Measurements from ENCODE around the gene UBQLN3.

The UBQLN3 gene

GRCh38 chr11:5486421-5486820 lies 23.3 kb downstream of the UBQLN3 start:
- H3K4me1 Mint-ChIP-seq = no peaks in the 10 kb centered on the region
- H3K4me3 Mint-ChIP-seq = no peak overlapping the region
- CTCF ChIA-PET = interaction anchor here (0.9 kb wide), 1 partner anchor 10 kb away, joined by 3 read pairs; no protein-coding TSS in a partner anchor
- no peaks in the 10 kb centered on the region for H3K9me3 Mint-ChIP-seq
- no peak for DNase-seq
- no peak overlapping the region for H3K27ac Mint-ChIP-seq
- H3K27me3 Mint-ChIP-seq = peaks cover 9% of the 10 kb centered on the region
- H3K36me3 Mint-ChIP-seq = no peaks in the 10 kb centered on the region

GRCh38 chr11:5486003-5486402 lies 23.8 kb downstream of the UBQLN3 start:
- Mint-ChIP-seq H3K4me1 (no peaks in the 10 kb centered on the region), H3K27ac (no peak overlapping the region), H3K9me3 (no peaks in the 10 kb centered on the region), H3K27me3 (peaks cover 6% of the 10 kb centered on the region), H3K36me3 (no peaks in the 10 kb centered on the region), H3K4me3 (no peak overlapping the region)
- no peak for DNase-seq
- CTCF ChIA-PET = interaction anchor here (0.9 kb wide), 1 partner anchor 10 kb away, joined by 3 read pairs; no protein-coding TSS in a partner anchor

- Mint-ChIP-seq H3K27me3 (peaks cover 6% of the 10 kb centered on the region), H3K36me3 (no peaks in the 10 kb centered on the region), H3K27ac (no peak overlapping the region), H3K4me1 (no peaks in the 10 kb centered on the region), H3K4me3 (no peak overlapping the region), H3K9me3 (no peaks in the 10 kb centered on the region)
- CTCF ChIA-PET = interaction anchor here (0.7 to 3.4 kb wide), 7 partner anchors 10 to 415 kb away, joined by 3 to 20 read pairs (median 3); partner anchors contain the start of gene OR52N2
- DNase-seq = peak; percentile 58
These were observed 33.5 kb downstream of the UBQLN3 start for GRCh38 chr11:5476186-5476819.

DNA sequence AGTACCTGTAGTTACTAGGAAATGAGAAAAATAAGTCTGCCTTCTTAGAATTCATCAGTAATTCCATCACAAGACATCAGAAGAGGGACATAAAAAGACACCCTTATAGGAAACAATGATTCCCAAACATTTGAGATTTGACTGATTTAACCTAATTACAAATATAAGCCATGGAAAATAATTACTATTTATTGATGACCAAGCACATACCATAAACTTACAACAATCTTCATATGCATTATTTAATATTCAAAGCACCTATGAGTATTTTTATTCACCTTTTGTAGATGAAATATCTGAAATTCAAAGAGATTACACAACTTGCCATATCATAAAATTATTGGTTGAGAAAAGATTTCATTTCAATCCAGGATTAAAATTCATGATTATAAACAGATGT lies 35.8 kb downstream of the UBQLN3 start:
- no peak overlapping the region for H3K4me3 Mint-ChIP-seq
- CTCF ChIA-PET = interaction anchor here (1.3 kb wide), 1 partner anchor 335 kb away, joined by 3 read pairs; no protein-coding TSS in a partner anchor

GRCh38 chr11:5467527-5467926 lies 42.2 kb downstream of the UBQLN3 start:
- no peak for DNase-seq
- H3K4me3 Mint-ChIP-seq = no peak overlapping the region
- no peak overlapping the region for H3K27ac Mint-ChIP-seq
- no peaks in the 10 kb centered on the region for H3K4me1 Mint-ChIP-seq
- H3K36me3 Mint-ChIP-seq = no peaks in the 10 kb centered on the region
- CTCF ChIA-PET = no interaction called here
- peaks cover 6% of the 10 kb centered on the region for H3K27me3 Mint-ChIP-seq
- H3K9me3 Mint-ChIP-seq = no peaks in the 10 kb centered on the region

More for the DNA sequence above, 35.8 kb downstream of the UBQLN3 start:
- no peaks in the 10 kb centered on the region for H3K36me3 Mint-ChIP-seq
- no peaks in the 10 kb centered on the region for H3K9me3 Mint-ChIP-seq
- H3K4me1 Mint-ChIP-seq = no peaks in the 10 kb centered on the region
- no peak overlapping the region for H3K27ac Mint-ChIP-seq
- H3K27me3 Mint-ChIP-seq = peaks cover 6% of the 10 kb centered on the region
- no peak for DNase-seq

- Mint-ChIP-seq H3K27ac (no peak overlapping the region), H3K36me3 (no peaks in the 10 kb centered on the region), H3K9me3 (no peaks in the 10 kb centered on the region), H3K4me3 (no peak overlapping the region), H3K4me1 (peaks cover 5% of the 10 kb centered on the region), H3K27me3 (no peaks in the 10 kb centered on the region)
- CTCF ChIA-PET = no interaction called here
- no peak for DNase-seq
These were observed 48.7 kb downstream of the UBQLN3 start for GRCh38 chr11:5460983-5461621.
